Loucy (cell line): ENCODE results near the gene C1orf159.

Source experiments
- H2AFZ ChIP-seq: fragments of 200-600 bp; sonication (generic); 2 replicates; pipeline ENCODE4 v1.6.0; 2016; ENCODE audit warnings: antibody characterized with exemption, mild to moderate bottlenecking, low read length, moderate library complexity
- H3F3A ChIP-seq: fragments of 200-600 bp; 2 replicates; pipeline ENCODE4 v1.6.0; 2016; ENCODE audit warnings: antibody characterized with exemption, low read depth, mild to moderate bottlenecking
- H3K27me3 ChIP-seq: fragments of 200-600 bp; sonication (generic); 2 replicates; pipeline ENCODE4 v1.6.1; 2014; ENCODE audit warnings: low read length, mild to moderate bottlenecking; ENCODE audit not compliant: insufficient read depth, poor library complexity, severe bottlenecking
- H3K36me3 ChIP-seq: fragments of 200-600 bp; sonication (generic); 2 replicates; pipeline ENCODE4 v1.6.1; 2016; ENCODE audit warnings: low read length; ENCODE audit not compliant: insufficient read depth
- H3K4me1 ChIP-seq: fragments of 200-600 bp; sonication (generic); 2 replicates; pipeline ENCODE4 v1.5.1; 2014; ENCODE audit warnings: low read length, mild to moderate bottlenecking; ENCODE audit not compliant: insufficient read depth, poor library complexity, severe bottlenecking
- H3K4me2 ChIP-seq: fragments of 200-600 bp; sonication (generic); 2 replicates; pipeline ENCODE4 v1.6.0; 2014; ENCODE audit warnings: antibody characterized with exemption, low read length, low read depth, mild to moderate bottlenecking; ENCODE audit not compliant: poor library complexity, severe bottlenecking
- H3K4me3 ChIP-seq: fragments of 200-600 bp; sonication (generic); 2 replicates; pipeline ENCODE4 v1.5.1; 2014; ENCODE audit warnings: low read length, mild to moderate bottlenecking, mixed read lengths; ENCODE audit not compliant: poor library complexity, severe bottlenecking
- H3K79me2 ChIP-seq: fragments of 200-600 bp; sonication (generic); 2 replicates; pipeline ENCODE4 v1.6.1; 2014; ENCODE audit warnings: low read length; ENCODE audit not compliant: insufficient read depth
- H3K9ac ChIP-seq: fragments of 200-600 bp; sonication (generic); 2 replicates; pipeline ENCODE4 v1.6.0; 2014; ENCODE audit warnings: mild to moderate bottlenecking, low read depth, low read length, moderate library complexity; ENCODE audit not compliant: poor library complexity, severe bottlenecking
- H3K9me2 ChIP-seq: fragments of 200-600 bp; sonication (generic); replicated peaks from 2 replicates; pipeline ENCODE4 v1.6.1; 2016; ENCODE audit warnings: low read depth, low read length, mixed read lengths
- H3K9me3 ChIP-seq: fragments of 200-600 bp; sonication (generic); 2 replicates; pipeline ENCODE4 v1.6.1; 2014; ENCODE audit warnings: mild to moderate bottlenecking, antibody characterized with exemption, low read length, low read depth; ENCODE audit not compliant: insufficient read depth
- H4K20me1 ChIP-seq: fragments of 200-600 bp; sonication (generic); 2 replicates; pipeline ENCODE4 v1.6.0; 2014; ENCODE audit warnings: antibody characterized with exemption, low read length, mild to moderate bottlenecking; ENCODE audit not compliant: insufficient read depth, poor library complexity, severe bottlenecking
- EZH2phosphoT487 ChIP-seq: fragments of 200-600 bp; IDR thresholded peaks from 2 replicates; pipeline ENCODE4 v1.6.1; 2018; ENCODE audit warnings: antibody characterized with exemption, mild to moderate bottlenecking, moderate library complexity, borderline replicate concordance
- TF ChIP-seq, protein P1 (sequence below): fragments of 200-600 bp; sonication (generic); conservative IDR thresholded peaks from 2 replicates; pipeline ENCODE4 v1.5.1; 2014; ENCODE audit warnings: mild to moderate bottlenecking, antibody characterized with exemption, low read length

C1orf159 gene

DNA sequence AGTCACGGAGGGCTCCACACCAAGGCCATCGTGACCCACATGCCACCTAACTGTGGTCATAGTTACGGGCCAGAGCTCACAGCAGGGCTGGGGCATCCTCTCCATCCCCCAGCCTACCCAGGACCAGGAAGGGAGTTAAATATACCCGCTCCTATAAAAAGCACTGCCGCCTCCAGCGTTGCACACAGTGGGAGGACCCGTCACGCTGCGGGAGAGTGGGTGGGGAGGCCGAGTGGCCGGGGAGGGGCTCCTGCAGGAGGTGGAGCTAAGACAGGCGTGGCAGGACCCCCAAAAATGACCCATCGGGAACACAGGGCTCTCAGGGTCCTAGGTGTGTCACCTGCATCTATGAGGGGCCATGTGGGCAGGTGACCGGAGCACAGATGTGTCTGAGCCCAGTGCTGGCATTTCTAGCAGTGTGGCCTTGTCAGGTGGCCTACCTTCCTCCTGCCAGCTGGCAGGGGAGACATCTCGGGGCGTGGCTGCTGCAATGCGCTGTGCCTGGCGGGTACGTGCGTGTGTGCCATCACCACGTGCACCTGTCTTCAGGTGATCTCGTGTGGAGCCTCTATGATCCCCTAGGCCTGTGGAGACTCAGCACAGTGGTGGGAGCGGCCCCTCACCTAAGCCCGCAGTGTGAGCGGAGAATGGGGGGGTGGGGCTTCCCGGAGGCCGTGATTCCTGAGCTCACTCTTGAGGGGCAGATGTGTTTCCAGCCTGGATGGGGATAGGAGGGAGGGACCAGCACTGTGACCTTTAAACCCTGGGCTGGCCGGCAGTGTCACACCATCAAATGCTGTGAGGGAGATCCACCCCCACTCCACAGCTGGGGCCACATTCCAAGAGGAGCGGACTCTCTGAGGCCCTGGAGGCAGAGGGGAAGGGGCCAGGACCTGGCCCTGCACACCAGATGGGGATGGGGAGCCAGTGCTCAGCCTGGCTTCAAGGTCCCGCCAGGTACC, 78.2 kb downstream of the C1orf159 start:
- Histone ChIP-seq H3K79me2 (no peaks in the 10 kb centered on the region), H3K27me3 (no peaks in the 10 kb centered on the region), H4K20me1 (no peaks in the 10 kb centered on the region), H3K9me3 (no peaks in the 10 kb centered on the region), H3K4me3 (no peak overlapping the region), H3K9ac (no peak overlapping the region), H3K4me2 (no peak overlapping the region), H3K9me2 (no peaks in the 10 kb centered on the region), H3F3A (no peaks in the 10 kb centered on the region), H3K4me1 (peaks cover 13% of the 10 kb centered on the region), H3K36me3 (no peaks in the 10 kb centered on the region), H2AFZ (no peak overlapping the region)
- TF ChIP-seq, protein P1, sequence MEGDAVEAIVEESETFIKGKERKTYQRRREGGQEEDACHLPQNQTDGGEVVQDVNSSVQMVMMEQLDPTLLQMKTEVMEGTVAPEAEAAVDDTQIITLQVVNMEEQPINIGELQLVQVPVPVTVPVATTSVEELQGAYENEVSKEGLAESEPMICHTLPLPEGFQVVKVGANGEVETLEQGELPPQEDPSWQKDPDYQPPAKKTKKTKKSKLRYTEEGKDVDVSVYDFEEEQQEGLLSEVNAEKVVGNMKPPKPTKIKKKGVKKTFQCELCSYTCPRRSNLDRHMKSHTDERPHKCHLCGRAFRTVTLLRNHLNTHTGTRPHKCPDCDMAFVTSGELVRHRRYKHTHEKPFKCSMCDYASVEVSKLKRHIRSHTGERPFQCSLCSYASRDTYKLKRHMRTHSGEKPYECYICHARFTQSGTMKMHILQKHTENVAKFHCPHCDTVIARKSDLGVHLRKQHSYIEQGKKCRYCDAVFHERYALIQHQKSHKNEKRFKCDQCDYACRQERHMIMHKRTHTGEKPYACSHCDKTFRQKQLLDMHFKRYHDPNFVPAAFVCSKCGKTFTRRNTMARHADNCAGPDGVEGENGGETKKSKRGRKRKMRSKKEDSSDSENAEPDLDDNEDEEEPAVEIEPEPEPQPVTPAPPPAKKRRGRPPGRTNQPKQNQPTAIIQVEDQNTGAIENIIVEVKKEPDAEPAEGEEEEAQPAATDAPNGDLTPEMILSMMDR, result no peak
- no peak for TF ChIP-seq EZH2phosphoT487

DNA sequence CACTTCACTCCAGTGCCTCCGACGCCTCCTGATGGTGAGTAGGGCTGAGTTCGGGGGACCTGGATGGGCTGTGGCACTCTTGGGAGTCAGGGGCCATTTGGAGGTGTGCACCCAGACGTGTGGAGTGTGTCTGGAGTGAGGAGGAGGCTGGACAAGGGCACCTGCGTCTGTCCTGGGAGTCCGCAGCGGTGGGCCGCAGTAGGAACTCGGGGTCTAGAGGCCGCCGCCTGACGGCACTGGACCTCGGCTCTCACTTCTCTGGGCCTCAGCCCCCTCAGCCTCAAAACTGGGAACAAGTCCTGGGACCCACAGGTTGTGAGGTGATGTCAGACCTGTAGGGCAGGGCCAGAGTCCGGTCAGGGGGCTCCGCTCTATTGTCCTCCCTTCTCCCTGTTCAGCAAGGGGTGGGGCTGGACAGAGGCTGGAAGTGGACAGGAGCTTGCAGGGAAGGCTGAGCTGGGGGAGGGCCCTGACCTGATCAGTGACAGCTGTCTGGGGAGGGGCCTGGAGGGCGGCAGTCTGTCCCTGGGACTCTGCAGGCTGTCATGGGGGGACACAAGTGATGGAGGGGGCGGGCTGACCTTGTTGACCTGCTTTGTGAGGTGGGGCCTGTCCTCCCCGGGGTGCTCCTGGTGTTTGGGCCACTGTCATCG, 80.5 kb downstream of the C1orf159 start:
- no peaks in the 10 kb centered on the region for H3K9me2 ChIP-seq
- no peak overlapping the region for H3K4me3 ChIP-seq
- H2AFZ ChIP-seq, result no peak overlapping the region
- H3F3A ChIP-seq, result no peaks in the 10 kb centered on the region
- no peaks in the 10 kb centered on the region for H3K36me3 ChIP-seq
- no peak overlapping the region for H3K9ac ChIP-seq
- H3K9me3 ChIP-seq, result no peaks in the 10 kb centered on the region
- H3K27me3 ChIP-seq, result no peaks in the 10 kb centered on the region
- H3K4me1 ChIP-seq, result peaks cover 11% of the 10 kb centered on the region
- no peak overlapping the region for H3K4me2 ChIP-seq
- TF ChIP-seq EZH2phosphoT487, result no peak
- TF ChIP-seq, protein P1, result no peak
- no peaks in the 10 kb centered on the region for H3K79me2 ChIP-seq
- no peaks in the 10 kb centered on the region for H4K20me1 ChIP-seq

DNA sequence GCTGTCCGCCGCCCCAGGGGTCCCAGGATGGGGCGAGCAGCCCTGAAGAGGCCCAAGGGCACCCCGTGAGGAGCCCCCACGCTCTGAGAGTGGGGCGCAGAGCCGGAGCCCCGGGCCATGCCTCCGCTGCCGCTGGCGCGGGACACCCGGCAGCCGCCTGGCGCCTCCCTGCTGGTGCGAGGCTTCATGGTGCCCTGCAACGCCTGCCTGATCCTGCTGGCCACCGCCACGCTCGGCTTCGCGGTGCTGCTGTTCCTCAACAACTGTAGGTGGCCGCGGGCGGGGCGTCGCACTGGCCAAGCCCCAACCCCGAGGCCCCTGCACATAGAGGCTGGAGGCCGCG, 81.5 kb downstream of the C1orf159 start:
- H4K20me1 ChIP-seq, result no peaks in the 10 kb centered on the region

More for the DNA sequence above, 81.5 kb downstream of the C1orf159 start:
- H2AFZ ChIP-seq, result no peak overlapping the region
- peaks cover under 1% of the 10 kb centered on the region for H3K4me1 ChIP-seq
- no peaks in the 10 kb centered on the region for H3K36me3 ChIP-seq
- no peak overlapping the region for H3K9ac ChIP-seq
- no peak overlapping the region for H3K4me3 ChIP-seq
- H3K27me3 ChIP-seq, result no peaks in the 10 kb centered on the region
- H3K9me2 ChIP-seq, result no peaks in the 10 kb centered on the region
- H3K9me3 ChIP-seq, result no peaks in the 10 kb centered on the region
- H3K4me2 ChIP-seq, result no peak overlapping the region
- no peak for TF ChIP-seq EZH2phosphoT487
- TF ChIP-seq, protein P1, result no peak
- no peaks in the 10 kb centered on the region for H3K79me2 ChIP-seq
- no peaks in the 10 kb centered on the region for H3F3A ChIP-seq
